Measurements from ENCODE around the gene CDC14C. TPM values are rescaled to one million over a fixed set of nuclear protein-coding genes. Genes with fewer than 3 reads are reported as not detected.

Gene CDC14C
- total and polyA plus RNA-seq, 7 donors: not detected

GRCh38 chr7:48931481-48931880, 7.1 kb downstream of the CDC14C start:
- Histone ChIP-seq H3K9me3 (no peaks in the 10 kb centered on the region), H3K4me1 (no peaks in the 10 kb centered on the region), H3K36me3 (ENCODE audit: insufficient read depth in 1 of 2, low read depth in 1 of 2) (no peaks in the 10 kb centered on the region), H3K27me3 (ENCODE audit: insufficient read depth in 3 of 3, low read length in 2 of 3) (no peaks in the 10 kb centered on the region), H3K4me3 (no peak overlapping the region), H3K27ac (no peak overlapping the region)
- 96 to 100% (median 97%) methylated on average over 2 of the region's 2 CpGs for WGBS, 3 donors
- TF ChIP-seq, protein P1, sequence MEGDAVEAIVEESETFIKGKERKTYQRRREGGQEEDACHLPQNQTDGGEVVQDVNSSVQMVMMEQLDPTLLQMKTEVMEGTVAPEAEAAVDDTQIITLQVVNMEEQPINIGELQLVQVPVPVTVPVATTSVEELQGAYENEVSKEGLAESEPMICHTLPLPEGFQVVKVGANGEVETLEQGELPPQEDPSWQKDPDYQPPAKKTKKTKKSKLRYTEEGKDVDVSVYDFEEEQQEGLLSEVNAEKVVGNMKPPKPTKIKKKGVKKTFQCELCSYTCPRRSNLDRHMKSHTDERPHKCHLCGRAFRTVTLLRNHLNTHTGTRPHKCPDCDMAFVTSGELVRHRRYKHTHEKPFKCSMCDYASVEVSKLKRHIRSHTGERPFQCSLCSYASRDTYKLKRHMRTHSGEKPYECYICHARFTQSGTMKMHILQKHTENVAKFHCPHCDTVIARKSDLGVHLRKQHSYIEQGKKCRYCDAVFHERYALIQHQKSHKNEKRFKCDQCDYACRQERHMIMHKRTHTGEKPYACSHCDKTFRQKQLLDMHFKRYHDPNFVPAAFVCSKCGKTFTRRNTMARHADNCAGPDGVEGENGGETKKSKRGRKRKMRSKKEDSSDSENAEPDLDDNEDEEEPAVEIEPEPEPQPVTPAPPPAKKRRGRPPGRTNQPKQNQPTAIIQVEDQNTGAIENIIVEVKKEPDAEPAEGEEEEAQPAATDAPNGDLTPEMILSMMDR (IDR thresholded peaks at IDR 0.05): no peak
- DNase-seq (no peak), ATAC-seq (no peak)
- intact Hi-C loops (cut with DNase I): no loop called here

- Histone ChIP-seq H3K4me1 (no peaks in the 10 kb centered on the region), H3K27me3 (ENCODE audit: insufficient read depth in 3 of 3, low read length in 2 of 3) (no peaks in the 10 kb centered on the region), H3K36me3 (ENCODE audit: insufficient read depth in 1 of 2, low read depth in 1 of 2) (no peaks in the 10 kb centered on the region), H3K9me3 (no peaks in the 10 kb centered on the region), H3K4me3 (no peak overlapping the region), H3K27ac (no peak overlapping the region)
- WGBS, 3 donors: 77 to 84% (median 78%) methylated on average over 2 of the region's 2 CpGs
- TF ChIP-seq, protein P1 (IDR thresholded peaks at IDR 0.05): no peak
- no peak for DNase-seq
- intact Hi-C loops (cut with DNase I): no loop called here
- no peak for ATAC-seq
Measured at GRCh38 chr7:48932126-48932910, 8.0 kb downstream of the CDC14C start.

- no peak for ATAC-seq
- H3K27me3 ChIP-seq (ENCODE audit: insufficient read depth in 3 of 3, low read length in 2 of 3): no peaks in the 10 kb centered on the region
- WGBS, 3 donors: 63 to 67% (median 65%) methylated on average over 3 of the region's 3 CpGs
- intact Hi-C loops (cut with DNase I): no loop called here
- no peak overlapping the region for H3K27ac ChIP-seq
- no peak overlapping the region for H3K4me3 ChIP-seq
- H3K4me1 ChIP-seq: no peaks in the 10 kb centered on the region
- no peak for DNase-seq
- H3K36me3 ChIP-seq (ENCODE audit: insufficient read depth in 1 of 2, low read depth in 1 of 2): no peaks in the 10 kb centered on the region
- TF ChIP-seq, protein P1 (IDR thresholded peaks at IDR 0.05): no peak
- no peaks in the 10 kb centered on the region for H3K9me3 ChIP-seq
Measured at GRCh38 chr7:48933549-48934085, 9.3 kb downstream of the CDC14C start.

DNA sequence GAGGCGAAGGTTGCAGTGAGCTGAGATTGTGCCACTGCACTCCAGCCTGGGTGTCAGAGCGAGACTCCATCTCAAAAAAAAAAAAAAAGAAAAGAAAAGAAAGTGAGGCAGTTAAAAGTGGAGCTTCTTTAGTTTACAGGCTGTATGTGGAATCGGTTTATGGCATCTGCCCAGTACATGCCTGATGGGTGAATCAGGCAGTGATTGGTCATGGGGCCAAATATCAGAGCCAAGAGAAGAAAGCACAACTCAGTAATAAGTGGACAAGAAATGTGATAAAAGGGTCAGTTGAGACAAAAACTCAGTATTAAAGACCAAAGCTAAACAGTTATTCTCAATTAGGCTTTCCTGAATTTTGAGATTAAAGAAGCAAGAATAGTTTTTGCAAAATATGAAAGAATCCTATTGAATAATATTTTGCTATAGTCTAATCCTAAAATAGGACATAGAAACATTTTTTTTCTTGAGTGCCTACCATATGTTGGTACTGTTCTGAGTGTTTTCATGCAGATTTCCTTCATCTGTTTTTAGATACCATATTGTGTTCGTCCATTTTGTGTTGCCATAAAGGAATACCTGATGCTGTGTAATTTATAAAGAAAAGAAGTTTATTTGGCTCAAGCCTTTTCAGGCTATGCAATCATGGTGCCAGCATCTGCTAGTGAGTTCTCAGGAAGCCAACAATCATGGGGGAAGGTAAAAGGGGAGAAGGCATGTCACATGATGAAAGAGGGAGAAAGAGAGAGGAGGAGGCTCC, 14.4 kb downstream of the CDC14C start:
- intact Hi-C loops (cut with DNase I): no loop called here

More for the DNA sequence above, 14.4 kb downstream of the CDC14C start:
- Histone ChIP-seq H3K27me3 (ENCODE audit: insufficient read depth in 3 of 3, low read length in 2 of 3) (no peaks in the 10 kb centered on the region), H3K9me3 (no peaks in the 10 kb centered on the region), H3K36me3 (ENCODE audit: insufficient read depth in 1 of 2, low read depth in 1 of 2) (no peaks in the 10 kb centered on the region), H3K27ac (no peak overlapping the region), H3K4me3 (no peak overlapping the region), H3K4me1 (no peaks in the 10 kb centered on the region)
- WGBS, 3 donors: 48 to 74% (median 50%) methylated on average over 4 of the region's 4 CpGs
- no peak for ATAC-seq
- DNase-seq: no peak
- TF ChIP-seq, protein P1 (IDR thresholded peaks at IDR 0.05): no peak

Data from psoas muscle (tissue), 8 donors.